HEK293 (cell line): ENCODE data around the gene CAPN15.

ENCODE experiments used
- AEBP2 ChIP-seq: fragments of 450-650 bp; formaldehyde crosslinking; IDR thresholded peaks from 2 replicates; pipeline ENCODE4 v1.5.1; 2016; ENCODE audit warnings: missing biosample characterization, missing genetic modification characterization, borderline replicate concordance
- GFI1B ChIP-seq: fragments of 450-650 bp; formaldehyde crosslinking; IDR thresholded peaks from 2 replicates; pipeline ENCODE4 v1.5.1; 2016; ENCODE audit warnings: missing biosample characterization, missing genetic modification characterization
- GLIS2 ChIP-seq: fragments of 450-650 bp; formaldehyde crosslinking; IDR thresholded peaks from 2 replicates; pipeline ENCODE4 v1.5.1; 2016; ENCODE audit warnings: missing biosample characterization, missing genetic modification characterization
- KLF9 ChIP-seq: fragments of 450-650 bp; formaldehyde crosslinking; IDR thresholded peaks from 2 replicates; pipeline ENCODE4 v1.5.1; 2016; ENCODE audit warnings: missing biosample characterization, missing genetic modification characterization, low read depth
- SP3 ChIP-seq: fragments of 450-650 bp; formaldehyde crosslinking; IDR thresholded peaks from 2 replicates; pipeline ENCODE4 v1.5.1; 2016; ENCODE audit warnings: missing biosample characterization, missing genetic modification characterization
- ZNF24 ChIP-seq: fragments of 450-650 bp; formaldehyde crosslinking; IDR thresholded peaks from 2 replicates; pipeline ENCODE4 v1.5.1; 2016; ENCODE audit warnings: missing biosample characterization, missing genetic modification characterization
- ZNF292 ChIP-seq: fragments of 450-650 bp; formaldehyde crosslinking; IDR thresholded peaks from 2 replicates; pipeline ENCODE4 v1.5.1; 2016; ENCODE audit warnings: low read depth, missing biosample characterization, missing genetic modification characterization, borderline replicate concordance
- ZNF366 ChIP-seq: fragments of 450-650 bp; formaldehyde crosslinking; conservative IDR thresholded peaks from 2 replicates; pipeline ENCODE4 v1.5.1; 2016; ENCODE audit warnings: missing biosample characterization, missing genetic modification characterization
- ZNF404 ChIP-seq: fragments of 450-650 bp; formaldehyde crosslinking; IDR thresholded peaks from 2 replicates; pipeline ENCODE4 v1.5.1; 2017; ENCODE audit warnings: missing biosample characterization, missing genetic modification characterization
- ZNF501 ChIP-seq: fragments of 450-650 bp; formaldehyde crosslinking; IDR thresholded peaks from 2 replicates; pipeline ENCODE4 v1.5.1; 2016; ENCODE audit warnings: missing biosample characterization, missing genetic modification characterization
- ZNF521 ChIP-seq: fragments of 450-650 bp; formaldehyde crosslinking; IDR thresholded peaks from 2 replicates; pipeline ENCODE4 v1.5.1; 2017; ENCODE audit warnings: missing biosample characterization, mild to moderate bottlenecking, missing genetic modification characterization
- ZNF544 ChIP-seq: fragments of 450-650 bp; formaldehyde crosslinking; IDR thresholded peaks from 2 replicates; pipeline ENCODE4 v1.5.0; 2017; ENCODE audit warnings: missing biosample characterization, missing genetic modification characterization
- ZNF600 ChIP-seq: fragments of 450-650 bp; formaldehyde crosslinking; IDR thresholded peaks from 2 replicates; pipeline ENCODE4 v1.5.1; 2016; ENCODE audit warnings: missing biosample characterization, missing genetic modification characterization
- ZNF621 ChIP-seq: fragments of 450-650 bp; formaldehyde crosslinking; IDR thresholded peaks from 2 replicates; pipeline ENCODE4 v1.5.1; 2017; ENCODE audit warnings: missing biosample characterization, missing genetic modification characterization
- ZNF660 ChIP-seq: fragments of 450-650 bp; IDR thresholded peaks from 2 replicates; pipeline ENCODE4 v1.5.1; 2018; ENCODE audit warnings: missing biosample characterization, mild to moderate bottlenecking, missing genetic modification characterization
- ZNF692 ChIP-seq: fragments of 450-650 bp; formaldehyde crosslinking; IDR thresholded peaks from 2 replicates; pipeline ENCODE4 v1.5.1; 2016; ENCODE audit warnings: missing biosample characterization, missing genetic modification characterization
- ZNF776 ChIP-seq: fragments of 450-650 bp; formaldehyde crosslinking; IDR thresholded peaks from 2 replicates; pipeline ENCODE4 v1.5.0; 2017; ENCODE audit warnings: missing biosample characterization, missing genetic modification characterization, borderline replicate concordance
- ZSCAN16 ChIP-seq: fragments of 450-650 bp; formaldehyde crosslinking; IDR thresholded peaks from 2 replicates; pipeline ENCODE4 v1.5.1; 2016; ENCODE audit warnings: missing biosample characterization, missing genetic modification characterization
- ZSCAN23 ChIP-seq: fragments of 450-650 bp; formaldehyde crosslinking; IDR thresholded peaks from 2 replicates; pipeline ENCODE4 v1.5.1; 2016; ENCODE audit warnings: missing biosample characterization, missing genetic modification characterization
- TF ChIP-seq, protein P1 (sequence below): fragments of 450-650 bp; formaldehyde crosslinking; IDR thresholded peaks from 2 replicates; pipeline ENCODE4 v1.5.1; 2016; ENCODE audit warnings: missing biosample characterization, missing genetic modification characterization
- TF ChIP-seq, protein P2 (sequence below): fragments of 450-650 bp; formaldehyde crosslinking; IDR thresholded peaks from 2 replicates; pipeline ENCODE4 v1.5.1; 2016; ENCODE audit warnings: missing biosample characterization, missing genetic modification characterization
- TF ChIP-seq, protein P3 (sequence below): fragments of 450-650 bp; formaldehyde crosslinking; IDR thresholded peaks from 2 replicates; pipeline ENCODE4 v1.5.1; 2016; ENCODE audit warnings: missing biosample characterization, missing genetic modification characterization
- TF ChIP-seq, protein P4 (sequence below): fragments of 450-650 bp; formaldehyde crosslinking; IDR thresholded peaks from 2 replicates; pipeline ENCODE4 v1.5.1; 2016; ENCODE audit warnings: missing biosample characterization, missing genetic modification characterization

The CAPN15 gene

GRCh38 chr16:582218-582613, 54.7 kb downstream of the CAPN15 start (continued):
- no peak for TF ChIP-seq ZNF544 (tag by site-specific recombination)
- no peak for TF ChIP-seq ZSCAN23 (tag by site-specific recombination)
- no peak for TF ChIP-seq ZNF292 (tag by site-specific recombination)
- no peak for TF ChIP-seq ZNF24 (tag by site-specific recombination)
- TF ChIP-seq ZNF521 = no peak
- no peak for TF ChIP-seq ZNF621 (tag by site-specific recombination)
- TF ChIP-seq, protein P1, sequence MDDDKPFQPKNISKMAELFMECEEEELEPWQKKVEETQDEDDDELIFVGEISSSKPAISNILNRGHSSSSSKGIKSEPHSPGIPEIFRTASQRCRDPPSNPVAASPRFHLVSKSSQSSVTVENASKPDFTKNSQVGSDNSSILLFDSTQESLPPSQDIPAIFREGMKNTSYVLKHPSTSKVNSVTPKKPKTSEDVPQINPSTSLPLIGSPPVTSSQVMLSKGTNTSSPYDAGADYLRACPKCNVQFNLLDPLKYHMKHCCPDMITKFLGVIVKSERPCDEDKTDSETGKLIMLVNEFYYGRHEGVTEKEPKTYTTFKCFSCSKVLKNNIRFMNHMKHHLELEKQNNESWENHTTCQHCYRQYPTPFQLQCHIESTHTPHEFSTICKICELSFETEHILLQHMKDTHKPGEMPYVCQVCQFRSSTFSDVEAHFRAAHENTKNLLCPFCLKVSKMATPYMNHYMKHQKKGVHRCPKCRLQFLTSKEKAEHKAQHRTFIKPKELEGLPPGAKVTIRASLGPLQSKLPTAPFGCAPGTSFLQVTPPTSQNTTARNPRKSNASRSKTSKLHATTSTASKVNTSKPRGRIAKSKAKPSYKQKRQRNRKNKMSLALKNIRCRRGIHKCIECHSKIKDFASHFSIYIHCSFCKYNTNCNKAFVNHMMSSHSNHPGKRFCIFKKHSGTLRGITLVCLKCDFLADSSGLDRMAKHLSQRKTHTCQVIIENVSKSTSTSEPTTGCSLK = no peak
- TF ChIP-seq ZNF776 (tag by site-specific recombination) = no peak
- TF ChIP-seq GFI1B = no peak
- TF ChIP-seq, protein P2, sequence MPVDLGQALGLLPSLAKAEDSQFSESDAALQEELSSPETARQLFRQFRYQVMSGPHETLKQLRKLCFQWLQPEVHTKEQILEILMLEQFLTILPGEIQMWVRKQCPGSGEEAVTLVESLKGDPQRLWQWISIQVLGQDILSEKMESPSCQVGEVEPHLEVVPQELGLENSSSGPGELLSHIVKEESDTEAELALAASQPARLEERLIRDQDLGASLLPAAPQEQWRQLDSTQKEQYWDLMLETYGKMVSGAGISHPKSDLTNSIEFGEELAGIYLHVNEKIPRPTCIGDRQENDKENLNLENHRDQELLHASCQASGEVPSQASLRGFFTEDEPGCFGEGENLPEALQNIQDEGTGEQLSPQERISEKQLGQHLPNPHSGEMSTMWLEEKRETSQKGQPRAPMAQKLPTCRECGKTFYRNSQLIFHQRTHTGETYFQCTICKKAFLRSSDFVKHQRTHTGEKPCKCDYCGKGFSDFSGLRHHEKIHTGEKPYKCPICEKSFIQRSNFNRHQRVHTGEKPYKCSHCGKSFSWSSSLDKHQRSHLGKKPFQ (tag by site-specific recombination) = no peak
- no peak for TF ChIP-seq ZNF404 (tag by site-specific recombination)
- 0 out of 2 replicates have a peak, but pooled peaks have one; percentile 23 for TF ChIP-seq ZNF692
- TF ChIP-seq, protein P3, sequence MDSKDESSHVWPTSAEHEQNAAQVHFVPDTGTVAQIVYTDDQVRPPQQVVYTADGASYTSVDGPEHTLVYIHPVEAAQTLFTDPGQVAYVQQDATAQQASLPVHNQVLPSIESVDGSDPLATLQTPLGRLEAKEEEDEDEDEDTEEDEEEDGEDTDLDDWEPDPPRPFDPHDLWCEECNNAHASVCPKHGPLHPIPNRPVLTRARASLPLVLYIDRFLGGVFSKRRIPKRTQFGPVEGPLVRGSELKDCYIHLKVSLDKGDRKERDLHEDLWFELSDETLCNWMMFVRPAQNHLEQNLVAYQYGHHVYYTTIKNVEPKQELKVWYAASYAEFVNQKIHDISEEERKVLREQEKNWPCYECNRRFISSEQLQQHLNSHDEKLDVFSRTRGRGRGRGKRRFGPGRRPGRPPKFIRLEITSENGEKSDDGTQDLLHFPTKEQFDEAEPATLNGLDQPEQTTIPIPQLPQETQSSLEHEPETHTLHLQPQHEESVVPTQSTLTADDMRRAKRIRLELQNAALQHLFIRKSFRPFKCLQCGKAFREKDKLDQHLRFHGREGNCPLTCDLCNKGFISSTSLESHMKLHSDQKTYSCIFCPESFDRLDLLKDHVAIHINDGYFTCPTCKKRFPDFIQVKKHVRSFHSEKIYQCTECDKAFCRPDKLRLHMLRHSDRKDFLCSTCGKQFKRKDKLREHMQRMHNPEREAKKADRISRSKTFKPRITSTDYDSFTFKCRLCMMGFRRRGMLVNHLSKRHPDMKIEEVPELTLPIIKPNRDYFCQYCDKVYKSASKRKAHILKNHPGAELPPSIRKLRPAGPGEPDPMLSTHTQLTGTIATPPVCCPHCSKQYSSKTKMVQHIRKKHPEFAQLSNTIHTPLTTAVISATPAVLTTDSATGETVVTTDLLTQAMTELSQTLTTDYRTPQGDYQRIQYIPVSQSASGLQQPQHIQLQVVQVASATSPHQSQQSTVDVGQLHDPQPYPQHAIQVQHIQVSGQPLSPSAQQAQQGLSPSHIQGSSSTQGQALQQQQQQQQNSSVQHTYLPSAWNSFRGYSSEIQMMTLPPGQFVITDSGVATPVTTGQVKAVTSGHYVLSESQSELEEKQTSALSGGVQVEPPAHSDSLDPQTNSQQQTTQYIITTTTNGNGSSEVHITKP (tag by site-specific recombination) = peak; percentile 44; the same call in 1 of the 2 replicates
- no peak for TF ChIP-seq SP3 (tag by site-specific recombination)
- TF ChIP-seq GLIS2 (tag by site-specific recombination) = peak; percentile 54
- no peak for TF ChIP-seq ZNF660
- no peak for TF ChIP-seq AEBP2 (tag by site-specific recombination)
- no peak for TF ChIP-seq ZSCAN16 (tag by site-specific recombination)
- no peak for TF ChIP-seq ZNF366 (tag by site-specific recombination)
- TF ChIP-seq KLF9 (tag by site-specific recombination) = no peak
- TF ChIP-seq, protein P4, sequence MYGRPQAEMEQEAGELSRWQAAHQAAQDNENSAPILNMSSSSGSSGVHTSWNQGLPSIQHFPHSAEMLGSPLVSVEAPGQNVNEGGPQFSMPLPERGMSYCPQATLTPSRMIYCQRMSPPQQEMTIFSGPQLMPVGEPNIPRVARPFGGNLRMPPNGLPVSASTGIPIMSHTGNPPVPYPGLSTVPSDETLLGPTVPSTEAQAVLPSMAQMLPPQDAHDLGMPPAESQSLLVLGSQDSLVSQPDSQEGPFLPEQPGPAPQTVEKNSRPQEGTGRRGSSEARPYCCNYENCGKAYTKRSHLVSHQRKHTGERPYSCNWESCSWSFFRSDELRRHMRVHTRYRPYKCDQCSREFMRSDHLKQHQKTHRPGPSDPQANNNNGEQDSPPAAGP (tag by site-specific recombination) = no peak
- TF ChIP-seq ZNF501 = no peak
- TF ChIP-seq ZNF600 (tag by site-specific recombination) = no peak
